Activated B cell treated with CpG ODN at 0.5 μM for 24 hours (primary cell): Measurements from ENCODE around the gene CLNS1A. TPM values are rescaled to one million over a fixed set of nuclear protein-coding genes. Genes with fewer than 3 reads are reported as not detected.
"Not testable (repeated sequence)": the region's sequence is repeated elsewhere in the genome, so short reads cannot be mapped to it uniquely, and the experiment has no call there.

ENCODE experiments used
- ATAC-seq: fragments of 200-7000 bp; cut with Tn5 transposase; one replicate; pipeline ENCODE4 v1.10.0; 2021; ENCODE audit warnings: low read depth, mild to moderate bottlenecking, moderate library complexity
- CTCF ChIA-PET: fragments of 350-600 bp; sonication (Branson Sonifier 250); formaldehyde crosslinking; loops from one replicate; lab custom pipeline; 2021; ENCODE audit warnings: antibody characterized with exemption; lab: Charles Lee
- POLR2A ChIA-PET: fragments of 350-600 bp; sonication (Branson Sonifier 250); formaldehyde crosslinking; loops from one replicate; lab custom pipeline; 2021; ENCODE audit warnings: antibody characterized with exemption; lab: Charles Lee
- DNase-seq: peaks from one replicate; pipeline ENCODE4 v3.0.0; 2022
- H3K27ac Mint-ChIP-seq: one replicate; pipeline ENCODE4 v1.8.0; 2020; ENCODE audit warnings: mixed read lengths
- H3K27me3 Mint-ChIP-seq: one replicate; pipeline ENCODE4 v1.8.0; 2021; ENCODE audit warnings: mixed read lengths
- H3K36me3 Mint-ChIP-seq: one replicate; pipeline ENCODE4 v1.8.0; 2021; ENCODE audit warnings: low read depth, mixed read lengths
- H3K4me1 Mint-ChIP-seq: one replicate; pipeline ENCODE4 v1.8.0; 2021; ENCODE audit warnings: mixed read lengths
- H3K4me3 Mint-ChIP-seq: one replicate; pipeline ENCODE4 v1.8.0; 2020; ENCODE audit warnings: mild to moderate bottlenecking, mixed read lengths
- H3K9me3 Mint-ChIP-seq: one replicate; pipeline ENCODE4 v1.8.0; 2020; ENCODE audit warnings: mixed read lengths
- intact Hi-C: fragments of 100-400 bp; cut with micrococcal nuclease; formaldehyde crosslinking; loops from one replicate; pipeline ENCODE4 v1.15.1; 2024
- total RNA-seq: library from RNA; stranded (reverse); gene quantifications from 2 replicates; pipeline ENCODE4 v1.2.3, GENCODE V29; 2022
- TF ChIP-seq, protein P1 (sequence below): fragments of 200-600 bp; IDR thresholded peaks from one replicate; pipeline ENCODE4 v1.8.0; 2022; ENCODE audit warnings: antibody characterized with exemption, mild to moderate bottlenecking

Gene CLNS1A
- total RNA-seq, 1 donor from 2014 or later = 112 TPM

DNA sequence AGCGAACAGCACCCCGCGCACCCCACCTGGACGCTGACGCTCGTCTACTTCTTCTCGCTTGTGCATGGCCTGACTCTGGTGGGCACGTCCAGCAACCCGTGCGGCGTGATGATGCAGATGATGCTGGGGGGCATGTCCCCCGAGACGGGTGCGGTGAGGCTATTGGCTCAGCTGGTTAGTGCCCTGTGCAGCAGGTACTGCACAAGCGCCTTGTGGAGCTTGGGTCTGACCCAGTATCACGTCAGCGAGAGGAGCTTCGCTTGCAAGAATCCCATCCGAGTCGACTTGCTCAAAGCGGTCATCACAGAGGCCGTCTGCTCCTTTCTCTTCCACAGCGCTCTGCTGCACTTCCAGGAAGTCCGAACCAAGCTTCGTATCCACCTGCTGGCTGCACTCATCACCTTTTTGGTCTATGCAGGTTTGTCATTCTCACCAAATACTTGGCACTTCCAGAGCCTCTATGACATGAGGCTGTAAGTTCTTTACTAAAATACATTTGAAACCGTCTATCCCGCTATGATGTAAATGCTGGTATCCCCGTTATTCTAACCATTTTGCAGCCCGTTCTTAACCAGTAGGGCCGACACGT is 47.3 kb downstream of the CLNS1A start:
- no peak for ATAC-seq
- CTCF ChIA-PET = interaction anchor here (1.1 kb wide), 1 partner anchor 29 kb away, joined by 5 read pairs; no protein-coding TSS in a partner anchor
- Mint-ChIP-seq H3K4me3 (peak overlapping the region; percentile 89), H3K4me1 (peaks cover 15% of the 10 kb centered on the region), H3K9me3 (no peaks in the 10 kb centered on the region), H3K27me3 (peaks cover 2% of the 10 kb centered on the region), H3K27ac (no peak overlapping the region), H3K36me3 (peaks cover 2% of the 10 kb centered on the region)
- intact Hi-C loops = no loop called here
- POLR2A ChIA-PET = no interaction called here
- DNase-seq = no peak
- TF ChIP-seq, protein P1, sequence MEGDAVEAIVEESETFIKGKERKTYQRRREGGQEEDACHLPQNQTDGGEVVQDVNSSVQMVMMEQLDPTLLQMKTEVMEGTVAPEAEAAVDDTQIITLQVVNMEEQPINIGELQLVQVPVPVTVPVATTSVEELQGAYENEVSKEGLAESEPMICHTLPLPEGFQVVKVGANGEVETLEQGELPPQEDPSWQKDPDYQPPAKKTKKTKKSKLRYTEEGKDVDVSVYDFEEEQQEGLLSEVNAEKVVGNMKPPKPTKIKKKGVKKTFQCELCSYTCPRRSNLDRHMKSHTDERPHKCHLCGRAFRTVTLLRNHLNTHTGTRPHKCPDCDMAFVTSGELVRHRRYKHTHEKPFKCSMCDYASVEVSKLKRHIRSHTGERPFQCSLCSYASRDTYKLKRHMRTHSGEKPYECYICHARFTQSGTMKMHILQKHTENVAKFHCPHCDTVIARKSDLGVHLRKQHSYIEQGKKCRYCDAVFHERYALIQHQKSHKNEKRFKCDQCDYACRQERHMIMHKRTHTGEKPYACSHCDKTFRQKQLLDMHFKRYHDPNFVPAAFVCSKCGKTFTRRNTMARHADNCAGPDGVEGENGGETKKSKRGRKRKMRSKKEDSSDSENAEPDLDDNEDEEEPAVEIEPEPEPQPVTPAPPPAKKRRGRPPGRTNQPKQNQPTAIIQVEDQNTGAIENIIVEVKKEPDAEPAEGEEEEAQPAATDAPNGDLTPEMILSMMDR = no peak

DNA sequence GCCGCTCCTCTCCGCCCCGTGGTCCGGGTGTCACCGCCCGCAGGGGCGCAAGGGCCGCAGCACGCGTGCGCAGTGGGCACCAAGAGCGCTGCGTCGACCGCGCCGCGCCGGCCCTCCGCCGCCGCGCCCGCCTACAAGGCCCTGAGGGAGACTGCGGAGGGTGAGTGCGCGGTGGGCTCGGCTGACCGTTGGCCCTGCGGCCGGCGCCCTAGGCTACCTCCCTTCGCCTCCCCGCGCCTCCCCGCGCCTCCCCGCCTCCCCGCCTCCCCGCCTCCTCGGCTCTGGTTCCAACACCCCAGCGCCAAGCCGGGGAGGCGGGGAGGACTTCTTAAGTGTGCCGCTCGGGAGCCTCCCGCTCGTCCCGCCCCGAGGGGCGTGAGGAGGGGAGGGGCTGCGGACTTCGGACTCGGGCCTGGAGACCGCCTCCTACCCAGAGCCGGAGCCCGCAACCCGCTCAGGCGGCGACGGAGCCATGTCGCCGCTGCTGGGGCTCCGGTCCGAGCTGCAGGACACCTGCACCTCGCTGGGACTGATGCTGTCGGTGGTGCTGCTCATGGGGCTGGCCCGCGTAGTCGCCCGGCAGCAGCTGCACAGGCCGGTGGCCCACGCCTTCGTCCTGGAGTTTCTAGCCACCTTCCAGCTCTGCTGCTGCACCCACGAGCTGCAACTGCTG is 47.9 kb downstream of the CLNS1A start, which contains the start of gene AQP11:
TSS of gene AQP11 (plus strand) at position 433 of the 673 bp plus-strand sequence. CDS start at position 473, 40 bp downstream.
- peak; percentile 88 for ATAC-seq
- Mint-ChIP-seq H3K27me3 (peaks cover 2% of the 10 kb centered on the region), H3K4me1 (peaks cover 15% of the 10 kb centered on the region), H3K27ac (no peak within 1 kb of the TSS), H3K36me3 (peaks cover 2% of the 10 kb centered on the region), H3K9me3 (no peaks in the 10 kb centered on the region), H3K4me3 (peak within 1 kb of the TSS; percentile 89)
- TF ChIP-seq, protein P1 = no peak
- ChIA-PET CTCF (interaction anchor here (1.1 kb wide), 1 partner anchor 30 kb away, joined by 5 read pairs; no protein-coding TSS in a partner anchor), POLR2A (no interaction called here)
- intact Hi-C loops = no loop called here
- DNase-seq = peak; percentile 68

DNA sequence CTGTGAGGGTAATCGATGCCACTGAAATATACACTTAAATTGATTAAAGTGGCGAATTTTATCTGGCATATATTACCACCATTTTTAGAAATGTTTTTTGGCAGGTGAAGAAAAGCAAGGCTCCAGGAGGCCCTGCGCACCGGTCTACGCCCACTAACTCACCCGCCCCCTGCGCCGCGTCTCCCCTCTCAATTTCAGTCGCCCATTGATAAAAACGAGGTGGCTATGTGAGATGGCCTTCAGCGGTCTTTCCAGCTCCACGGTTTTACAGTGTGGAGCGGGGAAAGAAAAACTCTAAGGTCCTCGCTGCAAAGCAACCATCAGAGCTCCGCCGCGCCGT is 48.4 kb downstream of the CLNS1A start:
- ChIA-PET CTCF (interaction anchor here (1.1 kb wide), 1 partner anchor 30 kb away, joined by 5 read pairs; no protein-coding TSS in a partner anchor), POLR2A (no interaction called here)
- Mint-ChIP-seq H3K4me1 (peaks cover 15% of the 10 kb centered on the region), H3K27me3 (peaks cover 2% of the 10 kb centered on the region), H3K9me3 (no peaks in the 10 kb centered on the region), H3K36me3 (peaks cover 2% of the 10 kb centered on the region), H3K27ac (no peak overlapping the region), H3K4me3 (peak overlapping the region; percentile 85)
- intact Hi-C loops = no loop called here
- peak; percentile 29 for ATAC-seq
- no peak for DNase-seq
- TF ChIP-seq, protein P1 = no peak

DNA sequence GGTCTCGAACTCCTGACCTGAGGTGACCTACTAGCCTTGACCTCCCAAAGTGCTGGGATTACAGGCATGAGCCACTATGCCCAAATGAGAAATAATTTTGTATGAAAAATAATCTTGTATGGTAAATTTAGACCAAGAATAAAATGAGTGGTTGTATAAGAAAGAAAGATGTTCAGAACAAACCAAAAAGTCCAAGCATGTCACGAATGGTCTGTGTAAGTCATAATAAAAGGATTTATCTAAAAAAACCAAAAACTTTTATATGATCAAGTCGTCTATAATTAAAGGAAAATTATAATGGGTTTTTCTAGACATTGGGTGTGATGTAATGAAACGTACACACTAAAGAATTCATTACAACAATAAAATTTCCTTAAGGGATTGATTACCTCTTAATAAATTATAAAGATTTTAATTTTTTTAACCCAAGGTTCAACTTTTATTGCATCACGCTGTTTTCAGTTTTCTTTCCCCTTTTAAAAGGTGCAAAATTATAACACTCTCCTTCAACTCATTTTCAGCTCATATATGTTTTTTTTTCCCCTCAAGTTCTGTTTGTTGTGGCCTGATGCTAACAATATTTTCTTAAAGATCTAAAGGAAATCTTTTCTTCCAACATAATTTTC is 56.8 kb downstream of the CLNS1A start:
- no peak for ATAC-seq
- TF ChIP-seq, protein P1 = no peak
- ChIA-PET CTCF (no interaction called here), POLR2A (no interaction called here)
- H3K9me3 Mint-ChIP-seq = peaks cover 2% of the 10 kb centered on the region
- intact Hi-C loops = no loop called here
- no peaks in the 10 kb centered on the region for H3K36me3 Mint-ChIP-seq
- no peaks in the 10 kb centered on the region for H3K27me3 Mint-ChIP-seq
- no peak overlapping the region for H3K27ac Mint-ChIP-seq
- DNase-seq = no peak
- peaks cover 3% of the 10 kb centered on the region for H3K4me1 Mint-ChIP-seq
- H3K4me3 Mint-ChIP-seq = no peak overlapping the region

DNA sequence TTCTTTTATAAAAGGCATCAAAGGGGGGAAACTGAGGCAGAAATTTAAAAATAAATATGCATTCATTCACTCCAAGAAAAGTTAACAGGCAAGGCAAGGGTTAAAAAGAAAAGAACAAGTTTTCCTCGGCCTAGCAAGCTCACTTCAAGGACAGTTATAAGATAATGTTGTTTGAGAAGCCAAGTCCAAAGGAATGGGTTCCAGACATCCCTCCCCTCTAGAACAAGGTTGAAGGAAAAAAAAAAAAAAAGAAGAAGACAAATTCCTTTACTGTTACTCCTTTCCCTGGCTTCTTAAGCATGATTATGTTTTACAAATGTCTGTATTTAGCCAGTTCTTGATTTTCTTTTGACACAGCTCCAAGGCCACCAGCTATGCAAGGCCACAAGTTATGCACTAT is 62.2 kb downstream of the CLNS1A start:
- H3K9me3 Mint-ChIP-seq, H3K27ac Mint-ChIP-seq, DNase-seq, POLR2A ChIA-PET, H3K36me3 Mint-ChIP-seq, intact Hi-C loops, H3K4me1 Mint-ChIP-seq, H3K27me3 Mint-ChIP-seq, CTCF ChIA-PET, H3K4me3 Mint-ChIP-seq, ATAC-seq: not testable (repeated sequence)

DNA sequence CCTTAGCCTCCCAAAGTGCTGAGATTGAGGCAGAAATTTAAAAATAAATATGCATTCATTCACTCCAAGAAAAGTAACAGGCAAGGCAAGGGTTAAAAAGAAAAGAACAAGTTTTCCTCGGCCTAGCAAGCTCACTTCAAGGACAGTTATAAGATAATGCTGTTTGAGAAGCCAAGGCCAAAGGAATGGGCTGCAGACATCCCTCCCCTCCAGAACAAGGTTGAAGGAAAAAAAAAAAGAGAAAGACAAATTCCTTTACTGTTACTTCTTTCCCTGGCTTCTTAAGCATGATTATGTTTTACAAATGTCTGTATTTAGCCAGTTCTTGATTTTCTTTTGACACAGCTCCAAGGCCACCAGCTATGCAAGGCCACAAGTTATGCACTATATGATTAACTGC is 66.7 kb downstream of the CLNS1A start:
- POLR2A ChIA-PET, CTCF ChIA-PET, H3K4me3 Mint-ChIP-seq, ATAC-seq, H3K4me1 Mint-ChIP-seq, H3K27ac Mint-ChIP-seq, intact Hi-C loops, DNase-seq, H3K27me3 Mint-ChIP-seq, H3K36me3 Mint-ChIP-seq, H3K9me3 Mint-ChIP-seq: not testable (repeated sequence)
